OCI-LY7 (cell line): ENCODE results near the gene TLR9. TPM values are rescaled to one million over a fixed set of nuclear protein-coding genes. Genes with fewer than 3 reads are reported as not detected.

Experiments
- BruUV-seq: library from RNA; stranded (reverse); fragments of 400-500 nt; replicated peaks from 2 replicates; lab custom pipeline; 2021; lab: Mats Ljungman, UMichigan
- CTCF ChIA-PET: fragments of 300-600 bp; sonication (Branson Sonifier 250); formaldehyde crosslinking; loops from one replicate; lab custom pipeline; 2022; ENCODE audit warnings: antibody characterized with exemption; ENCODE audit not compliant: unreplicated experiment; lab: Charles Lee
- POLR2A ChIA-PET: fragments of 300-600 bp; sonication (Branson Sonifier 250); formaldehyde crosslinking; loops from one replicate; lab custom pipeline; 2022; ENCODE audit warnings: antibody characterized with exemption; lab: Charles Lee
- DNase-seq: peaks from one replicate; pipeline ENCODE4 v3.0.0-alpha.2; 2015; ENCODE audit warnings: low spot score
- H2AFZ ChIP-seq: fragments of 200-600 bp; sonication (generic), shearing (Covaris generic); 2 replicates; pipeline ENCODE4 v1.6.1; 2014; ENCODE audit warnings: mild to moderate bottlenecking, antibody characterized with exemption, low read length, moderate library complexity
- H3K27ac ChIP-seq: fragments of 200-600 bp; sonication (generic); 2 replicates; pipeline ENCODE4 v1.5.1; 2014; ENCODE audit warnings: mixed run types, low read depth, mild to moderate bottlenecking, moderate library complexity, low read length, inconsistent platforms; ENCODE audit not compliant: poor library complexity, severe bottlenecking
- H3K36me3 ChIP-seq: fragments of 200-600 bp; sonication (generic); 2 replicates; pipeline ENCODE4 v1.6.1; 2014; ENCODE audit warnings: mild to moderate bottlenecking, antibody characterized with exemption, low read length, moderate library complexity, mixed read lengths; ENCODE audit not compliant: insufficient read depth
- H3K4me1 ChIP-seq: fragments of 200-600 bp; sonication (generic); 2 replicates; pipeline ENCODE4 v1.5.1; 2014; ENCODE audit warnings: mild to moderate bottlenecking, low read length; ENCODE audit not compliant: insufficient read depth, poor library complexity, severe bottlenecking
- H3K4me2 ChIP-seq: fragments of 200-600 bp; sonication (generic); 2 replicates; pipeline ENCODE4 v1.6.1; 2014; ENCODE audit warnings: mild to moderate bottlenecking, low read length
- H3K4me3 ChIP-seq: fragments of 200-600 bp; sonication (generic); 2 replicates; pipeline ENCODE4 v1.5.1; 2014; ENCODE audit warnings: mild to moderate bottlenecking, low read depth, low read length; ENCODE audit not compliant: poor library complexity, severe bottlenecking
- H3K79me2 ChIP-seq: fragments of 200-600 bp; sonication (generic); 2 replicates; pipeline ENCODE4 v1.6.1; 2016; ENCODE audit warnings: low read depth, mild to moderate bottlenecking, low read length, moderate library complexity, mixed read lengths; ENCODE audit not compliant: insufficient read depth
- H3K9me2 ChIP-seq: fragments of 200-600 bp; sonication (generic); 2 replicates; pipeline ENCODE4 v1.6.1; 2016; ENCODE audit warnings: mild to moderate bottlenecking, low read length, mixed read lengths; ENCODE audit not compliant: insufficient read depth
- H3K9me3 ChIP-seq: fragments of 200-600 bp; sonication (generic); 2 replicates; pipeline ENCODE4 v1.6.1; 2014; ENCODE audit warnings: mild to moderate bottlenecking, mixed run types, low read length, mixed read lengths
- H4K20me1 ChIP-seq: fragments of 200-600 bp; sonication (generic); 2 replicates; pipeline ENCODE4 v1.6.1; 2014; ENCODE audit warnings: mild to moderate bottlenecking, antibody characterized with exemption, low read length, moderate library complexity, mixed read lengths; ENCODE audit not compliant: insufficient read depth
- CTCF ChIP-seq: fragments of 200-600 bp; sonication (generic); conservative IDR thresholded peaks from 2 replicates; pipeline ENCODE4 v1.5.1; 2014; ENCODE audit warnings: mild to moderate bottlenecking, antibody characterized with exemption, low read length, moderate library complexity, mixed read lengths
- EZH2phosphoT487 ChIP-seq: fragments of 200-600 bp; sonication (generic); IDR thresholded peaks from 2 replicates; pipeline ENCODE4 v1.6.1; 2018; ENCODE audit warnings: low read depth, borderline replicate concordance, mild to moderate bottlenecking, mixed run types, antibody characterized with exemption, low read length, moderate library complexity, mixed read lengths
- intact Hi-C: fragments of 100-400 bp; cut with micrococcal nuclease; formaldehyde crosslinking; loops from one replicate; pipeline ENCODE4 v1.10.0; 2022; ENCODE audit not compliant: unreplicated experiment
- total RNA-seq, 2 experiments: library from RNA; depleted of rRNA in 1 of 2; stranded (reverse); fragments of >200 nt in 1 of 2; shearing (Covaris generic) in 1 of 2; gene quantifications; 2 replicates each; pipeline ENCODE4 v1.2.3, GENCODE V29; 2014 to 2022

Gene TLR9
- total RNA-seq, 2 experiments from 2014 or later, result 1.7 to 9.0 TPM

- no peak overlapping the region for H2AFZ ChIP-seq
- H3K9me2 ChIP-seq, result no peaks in the 10 kb centered on the region
- peaks cover 14% of the 10 kb centered on the region for H3K4me1 ChIP-seq
- no peak overlapping the region for H3K4me2 ChIP-seq
- intact Hi-C loops, result no loop called here
- POLR2A ChIA-PET, result interaction anchor here (1.8 kb wide), 1 partner anchor 21 kb away, joined by 8 read pairs; the partner anchor contains the start of gene TLR9
- no peak for DNase-seq
- no peak overlapping the region for H3K27ac ChIP-seq
- H3K36me3 ChIP-seq, result peaks cover 94% of the 10 kb centered on the region
- no peaks in the 10 kb centered on the region for H4K20me1 ChIP-seq
- TF ChIP-seq CTCF, result no peak
- TF ChIP-seq EZH2phosphoT487, result no peak
- H3K9me3 ChIP-seq, result no peaks in the 10 kb centered on the region
- H3K4me3 ChIP-seq, result no peak overlapping the region
- CTCF ChIA-PET, result no interaction called here
- peaks cover 2% of the 10 kb centered on the region; the same call in 1 of the 2 replicates for H3K79me2 ChIP-seq
- no TSS peak for BruUV-seq
Measured at GRCh38 chr3:52204337-52205073, 20.9 kb downstream of the TLR9 start.

- CTCF ChIA-PET, result no interaction called here
- no peaks in the 10 kb centered on the region for H3K9me2 ChIP-seq
- peaks cover 21% of the 10 kb centered on the region for H3K4me1 ChIP-seq
- intact Hi-C loops, result no loop called here
- POLR2A ChIA-PET, result interaction anchor here (0.7 to 3.2 kb wide), 2 partner anchors 21 to 157 kb away, joined by 3 to 16 read pairs; partner anchors contain the start of gene TLR9
- H3K9me3 ChIP-seq, result no peaks in the 10 kb centered on the region
- no peak overlapping the region for H3K4me3 ChIP-seq
- no TSS peak for BruUV-seq
- H4K20me1 ChIP-seq, result no peaks in the 10 kb centered on the region
- no peak for DNase-seq
- H3K79me2 ChIP-seq, result peaks cover 10% of the 10 kb centered on the region; the same call in 1 of the 2 replicates
- no peak overlapping the region for H3K4me2 ChIP-seq
- peaks cover 90% of the 10 kb centered on the region for H3K36me3 ChIP-seq
- no peak for TF ChIP-seq EZH2phosphoT487
- no peak for TF ChIP-seq CTCF
- no peak overlapping the region for H3K27ac ChIP-seq
- H2AFZ ChIP-seq, result no peak overlapping the region
Measured at GRCh38 chr3:52203701-52204100, 21.7 kb downstream of the TLR9 start.
